ENCODE measurements around the gene TRIM71.
"Not testable (repeated sequence)": the region's sequence is repeated elsewhere in the genome, so short reads cannot be mapped to it uniquely, and the experiment has no call there.

Gene TRIM71

DNA sequence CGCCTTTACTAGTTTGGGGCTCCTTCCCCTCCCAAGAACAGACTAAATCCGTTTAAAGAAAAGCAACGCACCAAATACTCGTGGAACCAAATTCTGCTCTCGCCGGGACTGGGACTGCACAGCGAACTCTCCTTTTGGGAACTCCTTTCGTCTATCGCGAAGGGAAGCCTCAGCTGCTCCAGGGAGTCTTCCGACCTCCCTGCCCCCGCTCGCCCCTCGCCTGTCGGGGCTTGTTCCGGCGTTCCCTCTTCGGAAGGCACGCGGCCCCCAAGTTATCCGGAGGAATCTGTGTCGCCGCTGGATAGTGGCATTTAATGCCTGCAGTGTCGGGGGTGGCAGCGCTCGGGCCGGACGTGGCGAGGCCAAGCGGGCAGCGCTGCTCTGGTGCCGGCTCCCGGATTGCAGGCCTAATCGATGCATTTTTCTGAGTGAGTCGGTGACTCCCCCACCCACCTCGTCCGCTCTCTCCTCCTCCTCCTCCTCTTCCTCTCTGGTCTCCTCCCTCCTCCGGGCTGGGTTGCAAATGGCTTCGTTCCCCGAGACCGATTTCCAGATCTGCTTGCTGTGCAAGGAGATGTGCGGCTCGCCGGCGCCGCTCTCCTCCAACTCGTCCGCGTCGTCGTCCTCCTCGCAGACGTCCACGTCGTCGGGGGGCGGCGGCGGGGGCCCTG, at the start of gene TRIM71:
TSS of gene TRIM71 (plus strand) at position 440 of the 671 bp plus-strand sequence. CDS start at position 524, 84 bp downstream.
- DNase-seq (ENCODE audit: low read depth in 3 of 3), result no peak

DNA sequence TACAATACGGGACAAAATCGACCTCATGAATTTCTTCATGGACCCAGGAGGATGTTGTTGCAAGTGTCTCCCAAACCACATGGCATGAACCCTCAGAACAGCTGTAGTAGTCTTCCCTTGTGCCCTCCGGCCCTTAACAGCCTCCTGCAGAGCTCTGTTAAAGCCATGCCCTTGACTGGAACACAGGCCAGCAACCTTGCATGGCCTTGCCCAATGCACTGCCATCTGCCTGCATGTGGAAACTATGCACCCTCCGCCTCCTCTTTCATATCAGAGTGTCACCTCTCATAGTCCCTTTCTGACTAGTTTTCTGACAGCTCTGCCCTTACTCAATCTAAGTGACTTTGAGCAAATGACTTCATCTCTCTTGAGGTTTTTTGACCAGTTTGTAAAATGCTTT, 39.4 kb upstream of the TRIM71 start:
- peak in 2 of 3 donors; percentile 18 to 19 for DNase-seq (ENCODE audit: low read depth in 3 of 3)

DNA sequence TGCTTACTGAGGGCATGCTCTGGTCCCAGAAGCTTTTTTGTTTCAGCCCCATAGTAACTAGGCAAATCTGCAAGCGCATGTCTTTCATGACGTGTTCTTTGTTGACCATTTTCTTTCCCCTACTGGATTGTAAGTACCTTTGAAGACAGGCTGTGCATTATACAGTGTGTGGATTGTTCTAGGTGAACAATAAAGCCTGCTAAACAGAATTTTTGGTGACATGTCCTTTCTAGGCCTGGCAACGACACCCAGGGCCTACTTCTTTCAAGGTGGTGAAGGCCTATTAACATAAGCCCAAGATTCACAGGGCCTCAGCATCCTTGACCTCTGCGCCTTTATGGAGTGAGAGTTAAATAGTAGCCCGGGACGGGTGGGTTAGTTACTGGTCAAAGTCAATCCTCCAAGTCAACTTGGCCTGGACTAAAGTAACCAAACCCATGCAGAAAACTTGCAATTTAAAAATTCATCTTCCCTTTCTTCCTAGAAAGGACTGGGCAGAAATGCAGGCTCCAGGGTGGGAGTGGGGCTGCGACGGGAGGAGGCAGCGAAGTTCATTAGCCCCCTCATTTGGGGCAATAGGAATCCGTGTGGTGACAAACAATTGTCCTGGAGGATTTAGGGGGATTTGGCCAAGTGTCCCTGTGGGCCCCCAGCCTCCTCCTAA, 37.6 kb upstream of the TRIM71 start:
- no peak for DNase-seq (ENCODE audit: low read depth in 3 of 3)

DNA sequence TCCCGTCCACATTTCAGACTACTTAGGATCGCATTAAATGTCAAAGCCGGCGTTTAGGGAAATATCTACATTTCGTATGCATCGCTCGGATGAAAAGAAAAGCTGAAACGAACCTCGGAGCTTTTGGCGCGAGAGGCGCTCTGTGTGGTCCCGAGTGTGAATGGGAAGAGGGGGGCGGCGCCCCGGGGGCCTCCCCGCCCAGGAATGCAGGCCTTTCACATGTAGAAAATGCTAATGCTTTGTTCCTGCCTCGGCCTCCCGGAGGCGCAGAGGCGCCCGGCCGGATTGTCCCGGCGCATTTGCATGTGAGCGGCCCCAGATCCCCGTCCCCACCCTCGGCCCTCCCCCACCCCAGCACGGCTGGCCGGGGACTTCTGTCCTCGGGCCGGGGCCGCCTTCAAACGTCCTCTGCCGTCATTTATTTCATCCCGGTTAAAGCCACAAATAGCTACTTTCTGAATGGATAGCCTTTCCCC, 37.0 kb upstream of the TRIM71 start:
- DNase-seq (ENCODE audit: low read depth in 3 of 3), result no peak

DNA sequence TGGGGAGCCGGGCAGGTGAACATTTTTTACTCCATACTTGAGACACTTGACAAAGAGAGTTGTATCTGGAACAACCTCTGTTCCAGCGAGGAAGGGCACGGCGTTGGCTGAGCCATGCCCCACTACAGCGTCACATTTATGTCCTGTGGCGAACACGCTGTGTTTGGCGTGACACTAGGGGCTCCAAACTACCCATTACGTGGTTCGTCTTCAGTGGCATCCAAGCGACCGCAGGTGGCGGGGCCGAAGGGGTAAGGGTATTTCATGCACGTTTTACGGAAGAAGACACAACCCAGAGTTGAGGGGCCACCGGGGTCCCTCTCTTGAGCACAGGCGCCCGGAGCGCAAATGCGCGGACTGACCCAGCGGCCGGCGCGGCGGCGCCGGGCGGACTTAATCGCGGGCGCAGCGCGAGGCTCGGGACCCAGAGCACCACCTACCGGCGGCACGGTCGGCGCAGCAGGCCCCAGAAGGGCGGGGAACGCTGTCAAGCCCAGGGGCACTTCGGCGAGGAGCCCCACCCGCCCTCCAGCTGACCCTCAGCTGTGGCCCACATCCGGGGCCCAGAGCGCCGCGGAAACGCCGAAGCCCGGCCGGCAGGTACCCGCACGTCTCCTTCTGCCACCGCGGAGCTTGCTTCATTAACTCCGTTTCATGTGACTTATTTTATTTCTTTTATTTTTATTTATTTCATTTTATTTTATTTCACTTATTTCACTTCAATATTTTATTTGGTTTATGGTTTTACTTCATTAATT, 36.4 kb upstream of the TRIM71 start:
- peak; percentile 37 to 64 (median 40) for DNase-seq (ENCODE audit: low read depth in 3 of 3)

DNA sequence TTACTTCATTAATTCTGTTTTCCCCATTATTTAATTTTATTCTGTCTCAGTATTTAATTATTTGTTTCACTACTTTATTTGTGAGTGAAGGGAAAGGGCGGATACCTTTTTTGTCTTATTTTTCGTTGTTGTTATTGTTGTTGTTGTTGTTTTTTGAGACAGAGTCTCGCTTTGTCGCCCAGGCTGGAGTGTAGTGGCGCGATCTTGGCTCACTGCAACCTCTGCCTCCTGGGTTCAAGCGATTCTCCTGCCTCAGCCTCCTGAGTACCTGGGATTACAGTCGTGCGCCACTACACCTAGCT, 35.9 kb upstream of the TRIM71 start:
- DNase-seq (ENCODE audit: low read depth in 3 of 3), result not testable (repeated sequence)

DNA sequence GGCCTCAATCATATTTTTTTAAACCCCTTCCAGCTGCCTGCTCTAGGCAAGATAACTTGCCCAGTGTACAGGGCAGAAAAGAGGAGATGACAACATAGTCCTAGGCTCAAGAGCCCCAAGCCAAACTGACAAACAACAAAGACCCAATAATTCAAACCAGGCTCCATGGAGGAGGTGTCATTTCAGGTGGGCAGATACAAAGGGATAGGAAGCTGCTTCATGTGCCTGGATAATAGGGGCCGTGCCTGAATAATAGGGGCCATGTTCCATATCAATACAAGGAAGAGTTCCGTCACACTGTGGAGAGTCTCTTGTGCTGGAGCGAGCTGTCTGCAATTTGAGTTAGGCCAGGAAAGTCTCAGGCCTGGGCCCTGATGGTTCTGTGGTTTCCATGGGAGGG, 35.4 kb upstream of the TRIM71 start:
- DNase-seq (ENCODE audit: low read depth in 3 of 3), result no peak

DNA sequence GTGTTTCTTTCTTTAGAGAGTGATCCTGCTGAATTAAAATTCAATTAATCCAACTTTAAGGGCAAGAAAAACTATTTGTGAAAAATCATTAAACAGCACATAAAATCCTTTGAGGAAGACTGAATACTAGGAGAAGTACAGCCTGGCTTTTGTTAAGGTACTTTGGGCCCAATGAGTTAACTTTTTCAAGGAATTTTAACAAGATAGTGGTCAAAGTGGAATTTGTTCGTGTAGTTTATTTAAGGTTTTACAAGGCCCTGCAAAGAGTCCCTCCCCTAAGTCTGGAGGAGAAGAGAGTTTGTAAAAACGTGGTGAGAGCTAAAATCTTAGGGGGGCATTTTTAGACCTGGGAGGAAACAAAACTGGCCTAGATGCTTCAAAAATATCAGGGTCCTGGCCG, 26.0 kb upstream of the TRIM71 start:
- DNase-seq (ENCODE audit: low read depth in 3 of 3), result no peak

DNA sequence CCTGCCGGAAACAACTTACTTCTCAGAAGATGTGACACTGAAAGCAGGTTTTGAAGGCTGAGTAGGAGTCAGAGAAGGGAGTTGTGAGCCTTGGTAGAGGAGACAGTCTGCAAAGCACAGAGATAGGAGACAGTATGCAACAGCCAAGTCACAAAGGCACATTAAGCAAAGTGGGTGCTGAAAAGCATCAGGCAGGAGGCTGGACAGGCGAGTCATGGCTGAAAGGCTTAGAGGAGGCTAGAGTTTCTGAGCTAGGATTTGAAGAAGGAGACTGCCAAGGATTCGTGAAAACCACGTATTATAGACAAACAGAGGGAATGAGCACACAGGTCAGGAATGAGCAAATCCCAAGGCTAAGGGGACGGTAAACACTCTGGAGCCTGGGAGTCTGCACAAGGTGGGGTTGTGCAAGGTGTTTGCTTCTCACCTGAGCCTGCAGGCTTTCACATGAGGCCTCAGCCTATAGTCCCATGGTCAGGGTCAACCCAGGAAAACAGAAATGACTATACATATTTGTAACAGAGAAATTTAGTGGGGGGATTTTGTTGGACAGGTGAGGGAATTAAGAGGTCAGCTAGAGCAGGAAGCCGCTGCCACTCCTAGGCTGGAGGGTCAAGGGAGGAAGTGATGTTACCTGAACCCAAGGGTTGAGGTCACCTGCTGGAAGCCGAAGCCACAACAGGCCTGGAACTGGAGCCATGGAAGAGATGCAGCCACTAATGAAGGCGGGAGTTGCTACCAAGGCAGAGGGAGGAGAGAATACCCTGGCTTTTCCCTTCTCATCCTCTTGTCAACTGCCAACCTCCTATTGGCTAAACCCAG, 23.1 kb upstream of the TRIM71 start:
- DNase-seq (ENCODE audit: low read depth in 3 of 3), result no peak

DNA sequence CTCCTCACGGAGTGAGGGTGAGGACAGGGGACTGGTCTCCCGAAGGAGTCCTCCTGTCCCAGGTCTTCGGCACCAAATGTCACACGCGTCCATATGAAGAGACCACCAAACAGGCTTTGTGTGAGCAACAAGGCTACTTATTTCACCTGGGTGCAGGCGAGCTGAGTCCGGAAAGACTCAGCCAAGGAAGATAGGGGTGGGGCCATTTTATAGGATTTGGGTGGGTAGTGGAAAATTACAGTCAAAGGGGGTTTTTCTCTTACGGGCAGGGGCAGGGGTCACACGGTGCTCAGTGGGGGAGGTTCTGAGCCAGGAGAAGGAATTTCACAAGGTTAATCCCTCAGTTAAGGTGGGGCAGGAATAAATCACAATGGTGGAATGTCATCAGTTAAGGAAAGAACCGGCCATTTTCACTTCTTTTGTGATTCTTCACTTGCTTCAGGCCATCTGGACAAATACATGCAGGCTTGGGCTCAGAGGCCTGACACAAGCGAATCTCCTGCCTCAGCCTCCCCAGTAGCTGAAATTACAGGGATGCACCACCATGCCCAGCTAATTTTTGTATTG, 21.3 kb upstream of the TRIM71 start:
- not testable (repeated sequence) for DNase-seq (ENCODE audit: low read depth in 3 of 3)

DNA sequence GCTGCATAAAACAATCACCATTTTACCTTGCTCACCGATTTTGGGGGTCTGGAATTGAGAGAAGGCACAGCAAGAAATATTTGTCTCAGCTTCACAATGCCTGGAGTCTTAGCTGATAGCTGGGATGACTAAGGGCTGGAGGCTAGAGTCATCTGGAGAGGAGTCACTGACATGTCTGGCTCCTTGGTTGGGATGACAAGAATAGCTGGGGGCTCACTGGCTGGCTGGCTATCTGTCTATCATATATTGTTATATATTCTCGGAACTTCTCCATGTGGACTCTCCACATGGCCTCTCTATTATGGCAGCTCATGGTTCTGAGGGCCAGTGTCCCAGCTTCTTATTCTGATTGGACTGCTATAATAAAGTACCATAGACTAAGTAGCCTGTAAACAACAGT, 20.0 kb upstream of the TRIM71 start:
- no peak for DNase-seq (ENCODE audit: low read depth in 3 of 3)

DNA sequence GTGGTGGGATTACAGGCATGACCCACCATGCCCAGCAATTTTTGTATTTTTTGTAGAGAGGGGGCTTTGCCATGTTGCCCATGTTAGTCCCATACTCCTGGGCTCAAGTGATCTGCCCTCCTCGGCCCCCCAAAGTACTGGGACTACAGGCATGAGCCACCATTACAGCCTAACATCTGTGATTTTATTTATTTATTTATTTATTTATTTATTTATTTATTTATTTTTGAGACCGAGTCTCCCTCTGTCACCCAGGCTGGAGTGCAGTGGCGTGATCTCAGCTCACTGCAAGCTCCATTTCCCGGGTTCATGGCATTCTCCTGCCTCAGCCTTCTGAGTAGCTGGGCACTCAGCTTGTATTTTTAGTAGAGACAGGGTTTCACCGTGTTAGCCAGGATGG, 16.4 kb upstream of the TRIM71 start:
- not testable (repeated sequence) for DNase-seq (ENCODE audit: low read depth in 3 of 3)

DNA sequence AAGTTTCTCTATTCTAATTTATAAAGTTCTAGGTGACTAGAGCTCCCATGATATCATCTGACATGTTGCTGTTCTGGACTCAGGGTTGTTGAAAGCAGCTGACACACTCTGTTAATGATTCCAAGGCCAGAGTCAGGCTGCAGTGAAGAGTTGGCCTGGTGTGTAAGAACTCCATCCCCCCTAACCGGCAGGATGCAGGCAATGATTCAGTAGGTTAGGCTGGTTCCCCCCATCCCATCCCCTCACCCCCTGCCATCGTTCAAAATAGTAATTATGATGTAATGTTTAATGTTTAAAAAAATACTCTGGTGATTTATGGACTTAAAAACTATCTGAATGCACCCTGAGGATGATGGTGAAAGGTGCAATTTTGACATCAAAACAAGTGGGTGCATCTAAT, 4.6 kb upstream of the TRIM71 start:
- DNase-seq (ENCODE audit: low read depth in 3 of 3), result no peak

DNA sequence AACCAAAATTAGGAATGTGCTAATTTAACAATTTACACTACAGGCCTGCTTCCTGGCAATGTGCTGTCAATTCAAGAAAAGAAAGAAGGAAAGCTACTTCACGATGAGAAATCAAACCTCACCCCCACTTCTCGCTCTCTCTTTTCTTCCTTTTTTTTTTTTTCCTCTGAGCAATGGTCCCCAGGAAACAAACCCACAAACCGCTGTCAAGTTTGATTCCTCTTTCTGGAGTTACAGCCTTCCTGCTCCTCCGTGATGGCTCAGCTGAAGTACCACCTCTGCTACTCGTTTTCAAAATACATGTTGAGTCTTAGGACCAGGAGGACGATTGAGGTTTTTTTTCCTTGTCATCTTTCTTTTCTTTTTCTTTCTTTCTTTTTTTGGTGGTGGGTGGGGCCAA, 3.4 kb upstream of the TRIM71 start:
- no peak for DNase-seq (ENCODE audit: low read depth in 3 of 3)

DNA sequence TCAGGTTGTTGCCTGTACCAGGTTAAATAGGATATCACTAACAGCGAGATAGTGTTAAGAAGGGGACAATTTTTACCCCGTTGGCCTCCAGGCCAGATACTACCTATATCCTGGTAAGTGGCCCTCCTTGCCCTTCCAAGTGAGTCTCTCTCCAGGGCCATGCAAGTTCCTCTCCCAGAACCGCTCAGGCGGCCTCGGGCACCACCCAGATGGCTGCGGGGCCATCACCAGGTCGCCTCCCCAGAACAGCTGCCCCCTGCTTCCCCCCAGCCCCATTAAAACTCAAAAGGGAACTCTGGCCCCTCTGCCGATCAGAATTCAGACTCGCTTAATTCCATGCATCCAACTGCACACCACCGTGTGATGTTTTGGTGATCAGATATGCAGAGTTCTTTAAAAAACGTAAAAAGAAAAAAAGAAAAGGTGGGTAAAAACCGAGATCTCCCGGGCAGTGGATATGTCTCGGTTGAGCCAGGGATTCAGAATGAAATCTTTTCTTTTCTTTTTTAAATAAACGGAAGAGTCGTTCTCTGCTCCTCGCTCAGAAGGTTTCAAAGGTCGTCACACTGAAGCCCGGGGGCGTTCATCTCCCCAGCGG, 1.9 kb upstream of the TRIM71 start:
- DNase-seq (ENCODE audit: low read depth in 3 of 3), result no peak

DNA sequence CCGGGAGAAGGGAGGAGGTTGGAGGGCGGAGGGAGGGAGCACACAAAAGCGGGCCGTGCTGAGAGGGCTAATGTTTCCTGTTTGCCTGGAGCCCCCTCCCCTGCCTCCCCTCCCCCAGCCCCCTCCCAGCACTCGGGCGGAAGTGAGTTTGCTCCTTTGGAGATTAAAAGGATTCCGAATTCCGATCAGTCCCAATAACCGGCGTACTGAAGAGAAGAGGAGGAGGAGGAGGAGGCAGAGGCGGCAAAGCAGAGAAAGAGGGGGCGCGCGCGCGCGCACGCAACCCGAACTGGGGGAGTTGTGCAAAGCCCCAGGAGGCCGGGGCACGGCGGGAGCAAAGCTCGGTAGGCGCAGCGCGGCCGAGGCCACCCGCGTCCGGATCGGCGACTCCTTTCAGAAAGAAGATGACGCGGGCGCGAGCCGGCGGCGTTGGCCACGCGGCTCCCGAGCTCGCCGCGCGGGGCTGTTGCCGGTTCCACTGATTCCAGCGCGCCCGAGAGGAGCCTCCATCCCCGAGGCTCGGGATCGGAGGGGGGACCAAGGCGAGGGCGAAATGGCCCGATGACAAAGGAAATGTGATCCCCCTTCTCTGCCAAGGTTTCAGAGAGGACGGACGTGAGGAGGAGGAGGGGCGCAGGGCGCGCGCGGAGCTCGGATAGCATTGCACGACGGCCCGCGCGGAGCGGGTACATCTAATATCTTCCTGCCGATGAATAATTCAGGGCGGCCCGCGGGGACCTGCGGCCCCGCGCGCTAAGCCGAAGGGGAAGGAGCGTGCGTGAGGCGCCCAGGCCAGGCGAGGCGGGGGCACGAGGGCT, 1.1 kb upstream of the TRIM71 start:
- no peak for DNase-seq (ENCODE audit: low read depth in 3 of 3)

DNA sequence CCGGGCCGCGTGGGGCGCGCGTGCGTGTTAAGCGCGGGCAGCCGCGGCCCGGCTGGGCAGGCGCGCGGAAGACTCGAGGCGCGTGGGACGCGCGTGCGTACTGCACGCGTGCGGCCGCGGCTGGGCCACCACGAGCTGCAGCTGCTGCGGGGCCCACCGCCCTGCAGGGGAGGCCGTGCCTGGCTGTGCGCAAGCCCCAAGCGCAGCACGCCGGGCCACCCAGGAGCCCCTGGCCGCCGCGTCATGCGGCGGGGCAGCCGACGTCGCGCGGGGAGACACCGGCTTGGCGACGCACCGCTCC, 590 bp upstream of the TRIM71 start:
- DNase-seq (ENCODE audit: low read depth in 3 of 3), result no peak

DNA sequence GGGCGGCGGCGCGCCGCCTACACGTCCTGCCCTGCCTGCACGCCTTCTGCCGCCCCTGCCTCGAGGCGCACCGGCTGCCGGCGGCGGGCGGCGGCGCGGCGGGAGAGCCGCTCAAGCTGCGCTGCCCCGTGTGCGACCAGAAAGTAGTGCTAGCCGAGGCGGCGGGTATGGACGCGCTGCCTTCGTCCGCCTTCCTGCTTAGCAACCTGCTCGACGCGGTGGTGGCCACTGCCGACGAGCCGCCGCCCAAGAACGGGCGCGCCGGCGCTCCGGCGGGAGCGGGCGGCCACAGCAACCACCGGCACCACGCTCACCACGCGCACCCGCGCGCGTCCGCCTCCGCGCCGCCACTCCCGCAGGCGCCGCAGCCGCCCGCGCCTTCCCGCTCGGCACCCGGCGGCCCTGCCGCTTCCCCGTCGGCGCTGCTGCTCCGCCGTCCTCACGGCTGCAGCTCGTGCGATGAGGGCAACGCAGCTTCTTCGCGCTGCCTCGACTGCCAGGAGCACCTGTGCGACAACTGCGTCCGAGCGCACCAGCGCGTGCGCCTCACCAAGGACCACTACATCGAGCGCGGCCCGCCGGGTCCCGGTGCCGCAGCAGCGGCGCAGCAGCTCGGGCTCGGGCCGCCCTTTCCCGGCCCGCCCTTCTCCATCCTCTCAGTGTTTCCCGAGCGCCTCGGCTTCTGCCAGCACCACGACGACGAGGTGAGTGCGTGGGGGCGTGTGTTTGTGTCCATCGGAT, 602 bp downstream of the TRIM71 start:
- DNase-seq (ENCODE audit: low read depth in 3 of 3), result no peak

DNA sequence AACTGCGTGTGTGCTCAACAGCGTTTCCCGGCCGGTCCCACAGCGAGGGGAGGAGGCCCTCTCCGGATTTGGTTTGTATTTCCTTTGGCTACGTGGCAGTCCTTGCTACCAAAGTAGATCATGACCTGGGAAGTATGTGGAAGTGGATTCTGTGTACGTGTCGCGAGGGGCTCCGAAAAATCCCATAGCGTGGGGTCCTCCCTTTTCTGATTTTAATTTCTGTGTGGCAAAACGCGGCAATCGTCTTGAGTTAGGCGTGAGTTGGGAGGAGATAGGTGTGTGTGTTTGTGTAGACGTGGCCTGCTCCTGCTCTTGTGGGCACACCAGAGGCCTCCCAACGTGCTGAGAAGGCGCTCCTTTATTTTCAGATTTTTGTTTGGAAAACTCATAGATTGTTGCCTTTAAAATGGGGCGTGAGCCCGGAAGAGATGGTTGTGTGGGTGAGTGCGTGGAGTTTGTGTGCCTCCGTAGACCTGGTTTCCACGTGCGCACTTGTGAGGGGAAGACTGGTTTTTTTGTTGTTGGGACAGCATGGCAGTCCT, 1.2 kb downstream of the TRIM71 start:
- DNase-seq (ENCODE audit: low read depth in 3 of 3), result no peak

Measured in stimulated activated CD4-positive, alpha-beta T cell treated with anti-CD3 and anti-CD28 coated beads, TNF-alpha, amount 100 ng/mL, for 48 hours (primary cell).